HEK293 (cell line): ENCODE measurements around the gene CCDC34.

Experiments used
- CTCF ChIA-PET: fragments of 350-600 bp; formaldehyde crosslinking; extraction: SDS; loops from one replicate; lab custom pipeline; 2021; ENCODE audit warnings: antibody characterized with exemption; lab: Yijun Ruan, JAX
- POLR2A ChIA-PET: fragments of 300-600 bp; formaldehyde crosslinking; extraction: SDS; loops from one replicate; lab custom pipeline; 2020; ENCODE audit warnings: antibody characterized with exemption, inconsistent platforms; lab: Yijun Ruan, JAX
- H3K27ac ChIP-seq: fragments of 200-500 bp; sonication (Bioruptor generic); 2 replicates; pipeline ENCODE4 v1.5.1; 2014; ENCODE audit warnings: low read depth, low read length, control low read depth, inconsistent platforms; ENCODE audit errors: extremely low read depth
- H3K36me3 ChIP-seq, 2 experiments: fragments of 200-500 bp in 1 of 2; sonication (Bioruptor generic) in 1 of 2; 1 replicate in 1 of 2; 2 replicates in 1 of 2; pipeline ENCODE4 v1.5.1; 2014 to 2017; ENCODE audit warnings: inconsistent platforms in 2 of 2, low read length in 2 of 2; ENCODE audit not compliant: control insufficient read depth in 2 of 2, insufficient read depth in 1 of 2
- H3K4me1 ChIP-seq: fragments of 200-500 bp; sonication (Bioruptor generic); 2 replicates; pipeline ENCODE4 v1.5.1; 2014; ENCODE audit warnings: mild to moderate bottlenecking, low read length, inconsistent platforms; ENCODE audit not compliant: control insufficient read depth, insufficient read depth
- H3K4me3 ChIP-seq: 2 replicates; pipeline ENCODE4 v1.5.1; 2011; ENCODE audit warnings: low read depth, mild to moderate bottlenecking, control low read depth, low read length, moderate library complexity
- H3K9me3 ChIP-seq: fragments of 200-500 bp; sonication (Bioruptor generic); 2 replicates; pipeline ENCODE4 v1.5.1; 2014; ENCODE audit warnings: low read depth, low read length, inconsistent platforms; ENCODE audit not compliant: control insufficient read depth, insufficient read depth
- GLIS1 ChIP-seq: fragments of 450-650 bp; formaldehyde crosslinking; IDR thresholded peaks from 2 replicates; pipeline ENCODE4 v1.5.1; 2016; ENCODE audit warnings: missing biosample characterization, missing genetic modification characterization
- IKZF3 ChIP-seq: fragments of 450-650 bp; IDR thresholded peaks from 2 replicates; pipeline ENCODE4 v1.5.0; 2018; ENCODE audit warnings: missing biosample characterization, mild to moderate bottlenecking, missing genetic modification characterization, moderate library complexity
- KLF17 ChIP-seq: fragments of 450-650 bp; formaldehyde crosslinking; IDR thresholded peaks from 2 replicates; pipeline ENCODE4 v1.5.1; 2016; ENCODE audit warnings: missing biosample characterization, missing genetic modification characterization
- PRDM6 ChIP-seq: fragments of 450-650 bp; formaldehyde crosslinking; IDR thresholded peaks from 2 replicates; pipeline ENCODE4 v1.5.1; 2017; ENCODE audit warnings: missing biosample characterization, missing genetic modification characterization
- SALL2 ChIP-seq: fragments of 450-650 bp; formaldehyde crosslinking; IDR thresholded peaks from 2 replicates; pipeline ENCODE4 v1.5.0; 2017; ENCODE audit warnings: missing biosample characterization, mild to moderate bottlenecking, missing genetic modification characterization, borderline replicate concordance
- SP2 ChIP-seq: fragments of 450-650 bp; formaldehyde crosslinking; IDR thresholded peaks from 2 replicates; pipeline ENCODE4 v1.5.1; 2016; ENCODE audit warnings: missing biosample characterization, missing genetic modification characterization
- ZBTB44 ChIP-seq: fragments of 450-650 bp; IDR thresholded peaks from 2 replicates; pipeline ENCODE4 v1.5.1; 2018; ENCODE audit warnings: missing biosample characterization, mild to moderate bottlenecking, missing genetic modification characterization
- ZBTB8A ChIP-seq: fragments of 450-650 bp; formaldehyde crosslinking; IDR thresholded peaks from 2 replicates; pipeline ENCODE4 v1.5.1; 2016; ENCODE audit warnings: missing biosample characterization, missing genetic modification characterization
- ZNF174 ChIP-seq: fragments of 450-650 bp; formaldehyde crosslinking; IDR thresholded peaks from 2 replicates; pipeline ENCODE4 v1.5.0; 2017; ENCODE audit warnings: missing biosample characterization, mild to moderate bottlenecking, missing genetic modification characterization
- ZNF280D ChIP-seq: fragments of 450-650 bp; formaldehyde crosslinking; IDR thresholded peaks from 2 replicates; pipeline ENCODE4 v1.5.1; 2016; ENCODE audit warnings: missing biosample characterization, missing genetic modification characterization
- ZNF488 ChIP-seq: fragments of 450-650 bp; formaldehyde crosslinking; IDR thresholded peaks from 2 replicates; pipeline ENCODE4 v1.5.1; 2016; ENCODE audit warnings: missing biosample characterization, missing genetic modification characterization
- ZNF501 ChIP-seq: fragments of 450-650 bp; formaldehyde crosslinking; IDR thresholded peaks from 2 replicates; pipeline ENCODE4 v1.5.1; 2016; ENCODE audit warnings: missing biosample characterization, missing genetic modification characterization
- ZNF624 ChIP-seq: fragments of 450-650 bp; formaldehyde crosslinking; IDR thresholded peaks from 2 replicates; pipeline ENCODE4 v1.5.1; 2017; ENCODE audit warnings: missing biosample characterization, missing genetic modification characterization
- ZNF660 ChIP-seq: fragments of 450-650 bp; IDR thresholded peaks from 2 replicates; pipeline ENCODE4 v1.5.1; 2018; ENCODE audit warnings: missing biosample characterization, mild to moderate bottlenecking, missing genetic modification characterization

CCDC34 gene

GRCh38 chr11:27350511-27350910 is 12.5 kb downstream of the CCDC34 start:
- no peak overlapping the region for H3K27ac ChIP-seq
- CTCF ChIA-PET = no interaction called here
- POLR2A ChIA-PET = no interaction called here

More at GRCh38 chr11:27350511-27350910, 12.5 kb downstream of the CCDC34 start:
- Histone ChIP-seq H3K4me3 (no peak overlapping the region), H3K9me3 (no peaks in the 10 kb centered on the region), H3K4me1 (peaks cover 15% of the 10 kb centered on the region), H3K36me3 (peaks cover 0 to 4% of the 10 kb centered on the region in 2 experiments; a peak in 1 of 3 replicates)
- TF ChIP-seq SALL2 (no peak), ZNF280D (no peak), ZNF660 (tag by site-specific recombination) (no peak), GLIS1 (tag by site-specific recombination) (no peak), PRDM6 (tag by site-specific recombination) (peak; percentile 78), ZNF501 (no peak), ZNF174 (tag by site-specific recombination) (no peak), KLF17 (no peak), ZBTB8A (tag by site-specific recombination) (no peak), IKZF3 (no peak), ZNF488 (no peak), ZNF624 (no peak), ZBTB44 (tag by site-specific recombination) (0 out of 2 replicates have a peak, but pooled peaks have one; percentile 9), SP2 (tag by site-specific recombination) (no peak)
